Liver (tissue), 3 donors: ENCODE measurements around the gene STIM1.

Experiments used
- TAF1 ChIP-seq: conservative IDR thresholded peaks from 2 replicates; pipeline ENCODE4 v1.6.1; 2016; ENCODE audit warnings: antibody characterized with exemption, mild to moderate bottlenecking
- TF ChIP-seq, protein P1 (sequence below): IDR thresholded peaks from 2 replicates; pipeline ENCODE4 v1.6.1; 2016; ENCODE audit warnings: antibody characterized with exemption
- TF ChIP-seq, protein P2 (sequence below): fragments of 150-350 bp; IDR thresholded peaks from 2 replicates; pipeline ENCODE4 v1.5.1; 2017; ENCODE audit warnings: improper control_type of control experiment, low read depth, low read length; ENCODE audit not compliant: missing input control
- donor health status: healthy.
- donor health status: healthy.

DNA sequence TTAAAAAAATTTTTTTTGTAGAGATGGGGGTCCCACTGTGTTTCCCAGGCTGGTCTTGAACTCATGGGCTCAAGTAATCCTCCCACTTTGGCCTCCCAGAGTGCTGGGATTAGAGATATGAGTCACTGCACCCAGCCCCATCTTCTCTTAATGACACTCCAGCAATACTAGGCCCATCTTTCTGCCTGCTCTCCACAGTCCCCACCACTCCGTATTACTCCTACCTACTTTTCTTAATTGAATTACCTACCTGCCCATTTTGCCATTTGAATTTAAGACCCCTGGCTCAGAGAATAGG lies 2.0 kb upstream of the STIM1 start:
- TF ChIP-seq, protein P1, sequence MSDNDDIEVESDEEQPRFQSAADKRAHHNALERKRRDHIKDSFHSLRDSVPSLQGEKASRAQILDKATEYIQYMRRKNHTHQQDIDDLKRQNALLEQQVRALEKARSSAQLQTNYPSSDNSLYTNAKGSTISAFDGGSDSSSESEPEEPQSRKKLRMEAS: no peak
- TF ChIP-seq, protein P2, sequence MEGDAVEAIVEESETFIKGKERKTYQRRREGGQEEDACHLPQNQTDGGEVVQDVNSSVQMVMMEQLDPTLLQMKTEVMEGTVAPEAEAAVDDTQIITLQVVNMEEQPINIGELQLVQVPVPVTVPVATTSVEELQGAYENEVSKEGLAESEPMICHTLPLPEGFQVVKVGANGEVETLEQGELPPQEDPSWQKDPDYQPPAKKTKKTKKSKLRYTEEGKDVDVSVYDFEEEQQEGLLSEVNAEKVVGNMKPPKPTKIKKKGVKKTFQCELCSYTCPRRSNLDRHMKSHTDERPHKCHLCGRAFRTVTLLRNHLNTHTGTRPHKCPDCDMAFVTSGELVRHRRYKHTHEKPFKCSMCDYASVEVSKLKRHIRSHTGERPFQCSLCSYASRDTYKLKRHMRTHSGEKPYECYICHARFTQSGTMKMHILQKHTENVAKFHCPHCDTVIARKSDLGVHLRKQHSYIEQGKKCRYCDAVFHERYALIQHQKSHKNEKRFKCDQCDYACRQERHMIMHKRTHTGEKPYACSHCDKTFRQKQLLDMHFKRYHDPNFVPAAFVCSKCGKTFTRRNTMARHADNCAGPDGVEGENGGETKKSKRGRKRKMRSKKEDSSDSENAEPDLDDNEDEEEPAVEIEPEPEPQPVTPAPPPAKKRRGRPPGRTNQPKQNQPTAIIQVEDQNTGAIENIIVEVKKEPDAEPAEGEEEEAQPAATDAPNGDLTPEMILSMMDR: no peak
- TF ChIP-seq TAF1: no peak
